GM12874 (cell line): ENCODE measurements around the gene DYNC1I2.

Source experiments
- CTCF ChIP-seq: IDR thresholded peaks from 2 replicates; pipeline ENCODE4 v1.5.1; 2011; ENCODE audit warnings: low read depth, mild to moderate bottlenecking, control low read depth, low read length, moderate library complexity; ENCODE audit not compliant: insufficient read depth

The DYNC1I2 gene

GRCh38 chr2:171702781-171703556 is 15.7 kb downstream of the DYNC1I2 start:
- no peak for TF ChIP-seq CTCF

- TF ChIP-seq CTCF = peak; percentile 36; the same call in 1 of the 2 replicates
These were observed 16.5 kb downstream of the DYNC1I2 start for GRCh38 chr2:171703574-171704347.

GRCh38 chr2:171706152-171706803 is 19.0 kb downstream of the DYNC1I2 start:
- TF ChIP-seq CTCF = 0 out of 2 replicates have a peak, but pooled peaks have one; percentile 3

- TF ChIP-seq CTCF = no peak
These were observed 20.5 kb downstream of the DYNC1I2 start for GRCh38 chr2:171707752-171708151.

- TF ChIP-seq CTCF = no peak
These were observed 21.9 kb downstream of the DYNC1I2 start for GRCh38 chr2:171709011-171709685.

- no peak for TF ChIP-seq CTCF
These were observed 24.1 kb downstream of the DYNC1I2 start for GRCh38 chr2:171711351-171711750.
